MM.1S (cell line): Measurements from ENCODE around the gene COL6A1.

Experiments
- DNase-seq: peaks from one replicate; pipeline ENCODE4 v3.0.0-alpha.2; 2015
- H2AFZ ChIP-seq: fragments of 300-600 bp; sonication (generic); 2 replicates; pipeline ENCODE4 v1.6.0; 2016; ENCODE audit warnings: antibody characterized with exemption, low read length
- H3F3A ChIP-seq: fragments of 300-600 bp; sonication (generic); 2 replicates; pipeline ENCODE4 v1.6.1; 2016; ENCODE audit warnings: mild to moderate bottlenecking, antibody characterized with exemption, low read length, moderate library complexity, mixed read lengths; ENCODE audit not compliant: insufficient read depth
- H3K27ac ChIP-seq: fragments of 300-600 bp; sonication (generic); 2 replicates; pipeline ENCODE4 v1.5.1; 2016; ENCODE audit warnings: mild to moderate bottlenecking, low read length
- H3K27me3 ChIP-seq: fragments of 300-600 bp; sonication (generic); replicated peaks from 2 replicates; pipeline ENCODE4 v1.6.0; 2016; ENCODE audit warnings: low read length; ENCODE audit not compliant: insufficient read depth
- H3K36me3 ChIP-seq: fragments of 300-600 bp; sonication (generic); replicated peaks from 2 replicates; pipeline ENCODE4 v1.6.1; 2016; ENCODE audit warnings: mild to moderate bottlenecking, low read length, mixed read lengths; ENCODE audit not compliant: insufficient read depth
- H3K4me1 ChIP-seq: fragments of 300-600 bp; sonication (generic); 2 replicates; pipeline ENCODE4 v1.6.1; 2016; ENCODE audit warnings: low read length, mixed read lengths
- H3K4me2 ChIP-seq: fragments of 300-600 bp; sonication (generic); 2 replicates; pipeline ENCODE4 v1.6.0; 2016; ENCODE audit warnings: low read depth, low read length
- H3K4me3 ChIP-seq: fragments of 300-600 bp; sonication (generic); 2 replicates; pipeline ENCODE4 v1.5.1; 2016; ENCODE audit warnings: low read length, mixed read lengths
- H3K79me2 ChIP-seq: fragments of 300-600 bp; sonication (generic); 2 replicates; pipeline ENCODE4 v1.6.1; 2016; ENCODE audit warnings: mixed run types, low read length, mixed read lengths
- H3K9ac ChIP-seq: fragments of 300-600 bp; sonication (generic); 2 replicates; pipeline ENCODE4 v1.6.1; 2016; ENCODE audit warnings: low read length, mixed read lengths
- H3K9me2 ChIP-seq: fragments of 300-600 bp; sonication (generic); replicated peaks from 2 replicates; pipeline ENCODE4 v1.6.1; 2016; ENCODE audit warnings: mild to moderate bottlenecking, low read length, mixed read lengths; ENCODE audit not compliant: insufficient read depth
- H3K9me3 ChIP-seq: fragments of 300-600 bp; sonication (generic); replicated peaks from 2 replicates; pipeline ENCODE4 v1.6.1; 2016; ENCODE audit warnings: mild to moderate bottlenecking, low read length, mixed read lengths; ENCODE audit not compliant: insufficient read depth
- H4K20me1 ChIP-seq: fragments of 300-600 bp; sonication (generic); 2 replicates; pipeline ENCODE4 v1.6.1; 2016; ENCODE audit warnings: mild to moderate bottlenecking, low read length, moderate library complexity, mixed read lengths; ENCODE audit not compliant: insufficient read depth
- CTCF ChIP-seq: fragments of 300-600 bp; sonication (generic); IDR thresholded peaks from 2 replicates; pipeline ENCODE4 v1.5.1; 2016; ENCODE audit warnings: antibody characterized with exemption, low read length, mixed read lengths
- EZH2 ChIP-seq: fragments of 300-600 bp; sonication (generic); optimal IDR thresholded peaks from 2 replicates; pipeline ENCODE3; 2017; ENCODE audit warnings: low read depth, mild to moderate bottlenecking, antibody characterized with exemption, low read length, mixed read lengths
- EZH2phosphoT487 ChIP-seq: fragments of 300-600 bp; sonication (generic); IDR thresholded peaks from 2 replicates; pipeline ENCODE4 v1.6.1; 2018; ENCODE audit warnings: antibody characterized with exemption, low read length

COL6A1 gene

GRCh38 chr21:45986316-45987051 is 4.9 kb downstream of the COL6A1 start:
- no peak overlapping the region for H3K4me2 ChIP-seq
- no peaks in the 10 kb centered on the region for H3K4me1 ChIP-seq
- DNase-seq = no peak
- TF ChIP-seq EZH2phosphoT487 (no peak), EZH2 (no peak), CTCF (no peak)
- no peaks in the 10 kb centered on the region for H3K9me2 ChIP-seq
- no peaks in the 10 kb centered on the region for H4K20me1 ChIP-seq
- no peaks in the 10 kb centered on the region for H3F3A ChIP-seq
- no peaks in the 10 kb centered on the region for H3K79me2 ChIP-seq
- H3K36me3 ChIP-seq = no peaks in the 10 kb centered on the region
- H2AFZ ChIP-seq = no peak overlapping the region
- H3K9me3 ChIP-seq = no peaks in the 10 kb centered on the region
- H3K9ac ChIP-seq = no peak overlapping the region
- peaks cover 72% of the 10 kb centered on the region for H3K27me3 ChIP-seq
- H3K27ac ChIP-seq = no peak overlapping the region
- no peak overlapping the region for H3K4me3 ChIP-seq

GRCh38 chr21:45987121-45987711 is 5.6 kb downstream of the COL6A1 start:
- no peak overlapping the region for H3K4me2 ChIP-seq
- TF ChIP-seq EZH2 (no peak), EZH2phosphoT487 (no peak), CTCF (no peak)
- no peak overlapping the region for H2AFZ ChIP-seq

GRCh38 chr21:45988366-45989347 is 7.1 kb downstream of the COL6A1 start:
- Histone ChIP-seq H3K36me3 (no peaks in the 10 kb centered on the region), H4K20me1 (no peaks in the 10 kb centered on the region)

More at GRCh38 chr21:45987121-45987711, 5.6 kb downstream of the COL6A1 start:
- H3K27me3 ChIP-seq = peaks cover 75% of the 10 kb centered on the region
- no peaks in the 10 kb centered on the region for H3F3A ChIP-seq
- H3K79me2 ChIP-seq = no peaks in the 10 kb centered on the region
- H3K4me1 ChIP-seq = no peaks in the 10 kb centered on the region
- H4K20me1 ChIP-seq = no peaks in the 10 kb centered on the region
- H3K27ac ChIP-seq = no peak overlapping the region
- no peak for DNase-seq
- no peaks in the 10 kb centered on the region for H3K36me3 ChIP-seq
- no peak overlapping the region for H3K9ac ChIP-seq
- no peaks in the 10 kb centered on the region for H3K9me3 ChIP-seq
- H3K9me2 ChIP-seq = no peaks in the 10 kb centered on the region
- H3K4me3 ChIP-seq = no peak overlapping the region

More at GRCh38 chr21:45988366-45989347, 7.1 kb downstream of the COL6A1 start:
- no peak overlapping the region for H3K9ac ChIP-seq
- H2AFZ ChIP-seq = no peak overlapping the region
- no peaks in the 10 kb centered on the region for H3F3A ChIP-seq
- H3K9me3 ChIP-seq = no peaks in the 10 kb centered on the region
- no peaks in the 10 kb centered on the region for H3K79me2 ChIP-seq
- no peak overlapping the region for H3K4me2 ChIP-seq
- no peak overlapping the region for H3K27ac ChIP-seq
- no peak overlapping the region for H3K4me3 ChIP-seq
- no peak for DNase-seq
- peaks cover 85% of the 10 kb centered on the region for H3K27me3 ChIP-seq
- no peaks in the 10 kb centered on the region for H3K9me2 ChIP-seq
- TF ChIP-seq CTCF (no peak), EZH2phosphoT487 (no peak), EZH2 (no peak)
- H3K4me1 ChIP-seq = no peaks in the 10 kb centered on the region
